Endothelial cell of umbilical vein (primary cell): ENCODE data around the gene LKAAEAR1.

Experiments used
- CTCF ChIP-seq, 2 donors: IDR thresholded peaks; 1 replicate in 1 of 2; 2 replicates in 1 of 2; pipeline ENCODE4 v1.5.1; 2011; ENCODE audit warnings: low read length in 2 of 2, mild to moderate bottlenecking in 2 of 2, moderate library complexity in 2 of 2, control low read depth in 1 of 2, inconsistent platforms in 1 of 2, low read depth in 1 of 2; ENCODE audit not compliant: insufficient read depth in 1 of 2; ENCODE audit errors: extremely low read depth in 1 of 2
- EZH2 ChIP-seq: IDR thresholded peaks from 2 replicates; pipeline ENCODE4 v1.6.1; 2012; ENCODE audit warnings: borderline replicate concordance, low read depth, mild to moderate bottlenecking, moderate library complexity, low read length, inconsistent platforms; ENCODE audit not compliant: severe bottlenecking
- FOS ChIP-seq: IDR thresholded peaks from 2 replicates; pipeline ENCODE4 v1.6.1; 2011; ENCODE audit warnings: mild to moderate bottlenecking, low read length, moderate library complexity, borderline replicate concordance; ENCODE audit not compliant: insufficient read depth
- GATA2 ChIP-seq: IDR thresholded peaks from 2 replicates; pipeline ENCODE4 v1.7.0; 2011; ENCODE audit warnings: low read depth, mild to moderate bottlenecking, moderate library complexity, mixed read lengths, low read length; ENCODE audit not compliant: insufficient read length, insufficient read depth
- JUN ChIP-seq: IDR thresholded peaks from 2 replicates; pipeline ENCODE4 v1.6.1; 2011; ENCODE audit warnings: borderline replicate concordance, low read depth; ENCODE audit not compliant: insufficient read length, insufficient read depth
- MAX ChIP-seq: IDR thresholded peaks from 2 replicates; pipeline ENCODE4 v1.6.1; 2011; ENCODE audit not compliant: insufficient read depth, insufficient read length
- MYC ChIP-seq: IDR thresholded peaks from one replicate; pipeline ENCODE4 v1.6.1; 2011; ENCODE audit warnings: mild to moderate bottlenecking, low read depth, low read length
- POLR2A ChIP-seq: IDR thresholded peaks from 2 replicates; pipeline ENCODE4 v1.6.1; 2012; ENCODE audit warnings: low read depth, mild to moderate bottlenecking, control low read depth, low read length
- POLR2AphosphoS5 ChIP-seq: IDR thresholded peaks from 2 replicates; pipeline ENCODE4 v1.6.1; 2012; ENCODE audit warnings: low read depth, mild to moderate bottlenecking, control low read depth, low read length, moderate library complexity; ENCODE audit not compliant: insufficient read depth

- TF ChIP-seq POLR2A (no peak), CTCF (IDR thresholded peaks at IDR 0.05; ENCODE audit: extremely low read depth in 1 of 2, insufficient read depth in 1 of 2, low read depth in 1 of 2, low read length in 2 of 2) (no peak), POLR2AphosphoS5 (no peak), JUN (no peak), EZH2 (no peak), GATA2 (no peak), FOS (no peak), MAX (no peak), MYC (no peak)
Measured at GRCh38 chr20:64093013-64093503, 8.9 kb upstream of the LKAAEAR1 start.
